Smooth muscle cell (in vitro differentiated cells): ENCODE measurements around the gene NUPR1. TPM values are rescaled to one million over a fixed set of nuclear protein-coding genes. Genes with fewer than 3 reads are reported as not detected.

Experiments used
- DNase-seq: peaks from one replicate; lab custom pipeline; 2025; ENCODE audit not compliant: unreplicated experiment; lab: John Stamatoyannopoulos, UW
- H2AFZ ChIP-seq: fragments of 200-600 bp; sonication (generic); 2 replicates; pipeline ENCODE4 v1.6.0; 2016; ENCODE audit warnings: antibody characterized with exemption, low read depth, mild to moderate bottlenecking
- H3F3A ChIP-seq: fragments of 200-600 bp; sonication (generic); 2 replicates; pipeline ENCODE4 v1.6.0; 2017; ENCODE audit warnings: antibody characterized with exemption, low read depth
- H3K27ac ChIP-seq: fragments of 200-600 bp; sonication (generic); 2 replicates; pipeline ENCODE4 v1.5.1; 2016; ENCODE audit warnings: low read depth, mild to moderate bottlenecking
- H3K27me3 ChIP-seq: fragments of 200-600 bp; sonication (generic); 2 replicates; pipeline ENCODE4 v1.6.1; 2016; ENCODE audit warnings: low read depth, mild to moderate bottlenecking
- H3K36me3 ChIP-seq: fragments of 200-600 bp; sonication (generic); 2 replicates; pipeline ENCODE4 v1.5.1; 2016; ENCODE audit warnings: low read depth
- H3K4me1 ChIP-seq: fragments of 200-600 bp; sonication (generic); 2 replicates; pipeline ENCODE4 v1.5.1; 2016; ENCODE audit warnings: low read depth
- H3K4me2 ChIP-seq: fragments of 200-600 bp; sonication (generic); 2 replicates; pipeline ENCODE4 v1.6.0; 2016; ENCODE audit warnings: mild to moderate bottlenecking
- H3K4me3 ChIP-seq: fragments of 200-600 bp; sonication (generic); 2 replicates; pipeline ENCODE4 v1.5.1; 2016; ENCODE audit warnings: mild to moderate bottlenecking
- H3K79me2 ChIP-seq: fragments of 200-600 bp; sonication (generic); 2 replicates; pipeline ENCODE4 v1.6.0; 2016; ENCODE audit warnings: low read depth, mild to moderate bottlenecking
- H3K9ac ChIP-seq: fragments of 200-600 bp; sonication (generic); 2 replicates; pipeline ENCODE4 v1.6.0; 2016; ENCODE audit warnings: low read depth
- H3K9me3 ChIP-seq: fragments of 200-600 bp; sonication (generic); replicated peaks from 2 replicates; pipeline ENCODE4 v1.5.1; 2016; ENCODE audit warnings: low read depth
- H4K20me1 ChIP-seq: fragments of 200-600 bp; sonication (generic); 2 replicates; pipeline ENCODE4 v1.6.0; 2016; ENCODE audit warnings: low read depth
- CTCF ChIP-seq: fragments of 200-600 bp; sonication (generic); IDR thresholded peaks from 2 replicates; pipeline ENCODE4 v1.5.1; 2017; ENCODE audit warnings: borderline replicate concordance, mild to moderate bottlenecking, antibody characterized with exemption; ENCODE audit not compliant: insufficient read depth, poor library complexity, severe bottlenecking
- WGBS: methylation state at CpG from one replicate; pipeline ENCODE4 v1.1.7; 2016; ENCODE audit warnings: low lambda C conversion rate; 5-methylcytosine and 5-hydroxymethylcytosine counted together
- polyA plus RNA-seq: library from polyadenylated mRNA; unstranded; fragments of >200 nt; fragmentation: Nextera tagmentation; extraction: Ambion mirVana; gene quantifications from 2 replicates; pipeline ENCODE4 v1.2.1, GENCODE V29; 2016
- total RNA-seq: library from RNA; depleted of rRNA; stranded (reverse); fragments of >200 nt; gene quantifications from 2 replicates; pipeline ENCODE4 v1.2.3, GENCODE V29; 2014

Gene NUPR1
- total and polyA plus RNA-seq, 2 experiments from 2014 or later = 0.67 to 22.2 TPM

- no peak overlapping the region for H3K9ac ChIP-seq
- no peaks in the 10 kb centered on the region for H4K20me1 ChIP-seq
- H3K4me2 ChIP-seq = no peak overlapping the region
- no peaks in the 10 kb centered on the region for H3K9me3 ChIP-seq
- H3K36me3 ChIP-seq = no peaks in the 10 kb centered on the region
- no peak for TF ChIP-seq CTCF
- no peak overlapping the region for H3K27ac ChIP-seq
- H3K27me3 ChIP-seq = no peaks in the 10 kb centered on the region
- H3K4me1 ChIP-seq = no peaks in the 10 kb centered on the region
- H3K4me3 ChIP-seq = no peak overlapping the region
- H3F3A ChIP-seq = no peaks in the 10 kb centered on the region
- DNase-seq = no peak
- no peak overlapping the region for H2AFZ ChIP-seq
- H3K79me2 ChIP-seq = no peaks in the 10 kb centered on the region
- WGBS = 85% methylated on average over 9 of the region's 10 CpGs
Measured at GRCh38 chr16:28499854-28500253, 38.9 kb downstream of the NUPR1 start.

- no peak for TF ChIP-seq CTCF
- H3K4me2 ChIP-seq = no peak overlapping the region
- H3K27me3 ChIP-seq = no peaks in the 10 kb centered on the region
- no peaks in the 10 kb centered on the region for H4K20me1 ChIP-seq
- H2AFZ ChIP-seq = no peak overlapping the region
- H3K4me3 ChIP-seq = no peak overlapping the region
- no peaks in the 10 kb centered on the region for H3F3A ChIP-seq
- no peak overlapping the region for H3K9ac ChIP-seq
- H3K4me1 ChIP-seq = no peaks in the 10 kb centered on the region
- no peaks in the 10 kb centered on the region for H3K36me3 ChIP-seq
- H3K9me3 ChIP-seq = no peaks in the 10 kb centered on the region
- DNase-seq = no peak
- H3K27ac ChIP-seq = no peak overlapping the region
- H3K79me2 ChIP-seq = no peaks in the 10 kb centered on the region
- 93% methylated on average over 15 of the region's 15 CpGs for WGBS
Measured at GRCh38 chr16:28498666-28499381, 40.0 kb downstream of the NUPR1 start.

GRCh38 chr16:28497861-28498599 lies 40.7 kb downstream of the NUPR1 start:
- H3K27me3 ChIP-seq = no peaks in the 10 kb centered on the region
- no peak overlapping the region for H3K9ac ChIP-seq
- TF ChIP-seq CTCF = no peak
- no peak for DNase-seq
- H3K4me2 ChIP-seq = no peak overlapping the region
- H2AFZ ChIP-seq = no peak overlapping the region
- H3K79me2 ChIP-seq = no peaks in the 10 kb centered on the region
- H3K4me1 ChIP-seq = no peaks in the 10 kb centered on the region
- H4K20me1 ChIP-seq = no peaks in the 10 kb centered on the region
- no peak overlapping the region for H3K4me3 ChIP-seq
- no peaks in the 10 kb centered on the region for H3K9me3 ChIP-seq
- no peaks in the 10 kb centered on the region for H3K36me3 ChIP-seq
- H3F3A ChIP-seq = no peaks in the 10 kb centered on the region
- WGBS = 85% methylated on average over 27 of the region's 33 CpGs
- no peak overlapping the region for H3K27ac ChIP-seq
